Endothelial cell of umbilical vein (primary cell): Measurements from ENCODE around the gene ARL8B. TPM values are rescaled to one million over a fixed set of nuclear protein-coding genes. Genes with fewer than 3 reads are reported as not detected.
"Not testable (repeated sequence)": the region's sequence is repeated elsewhere in the genome, so short reads cannot be mapped to it uniquely, and the experiment has no call there.

Experiments
- BruUV-seq: library from RNA; stranded (reverse); fragments of 400-500 nt; replicated peaks from 2 replicates; lab custom pipeline; 2021; lab: Mats Ljungman, UMichigan
- CTCF ChIA-PET: fragments of 300-600, 350-600 bp; sonication (Branson Sonifier 250); formaldehyde crosslinking; loops from one replicate; lab custom pipeline; 2021; ENCODE audit warnings: antibody characterized with exemption, inconsistent platforms; lab: Charles Lee
- POLR2A ChIA-PET: fragments of 300-600, 350-600 bp; sonication (Branson Sonifier 250); formaldehyde crosslinking; loops from one replicate; lab custom pipeline; 2021; ENCODE audit warnings: antibody characterized with exemption, inconsistent platforms; lab: Charles Lee
- DNase-seq: peaks from one replicate; pipeline ENCODE4 v3.0.0-alpha.2; 2011; ENCODE audit warnings: low read depth, low spot score
- FAIRE-seq: peaks from 2 replicates; lab custom pipeline; 2011; peaks lifted over from hg19 to GRCh38; lab: Jason Lieb, UNC
- H2AFZ ChIP-seq: 2 replicates; pipeline ENCODE4 v1.6.0; 2012; ENCODE audit warnings: low read depth, low read length, control low read depth, inconsistent platforms
- H3K27ac ChIP-seq: 2 replicates; pipeline ENCODE4 v1.5.1; 2011; ENCODE audit warnings: low read depth, mild to moderate bottlenecking, control low read depth, low read length, moderate library complexity; ENCODE audit not compliant: insufficient read depth
- H3K27me3 ChIP-seq, 2 experiments: 2 replicates each; pipeline versions ENCODE4 v1.6.0 to v1.6.1; 2011; ENCODE audit warnings: low read length in 2 of 2, mixed read lengths in 1 of 2; ENCODE audit not compliant: control insufficient read depth in 2 of 2, insufficient read depth in 2 of 2
- H3K36me3 ChIP-seq, 2 experiments: 2 replicates in 1 of 2; 3 replicates in 1 of 2; pipeline ENCODE4 v1.5.1; 2011; ENCODE audit warnings: low read length in 2 of 2, mild to moderate bottlenecking in 1 of 2, moderate library complexity in 1 of 2; ENCODE audit not compliant: control insufficient read depth in 2 of 2, insufficient read depth in 2 of 2; ENCODE audit errors: extremely low read depth in 1 of 2
- H3K4me1 ChIP-seq: 3 replicates; pipeline ENCODE4 v1.5.1; 2011; ENCODE audit warnings: mild to moderate bottlenecking, low read length; ENCODE audit not compliant: control insufficient read depth, insufficient read depth; ENCODE audit errors: extremely low read depth
- H3K4me2 ChIP-seq: 2 replicates; pipeline ENCODE4 v1.6.1; 2011; ENCODE audit warnings: low read length, control low read depth, mixed read lengths; ENCODE audit not compliant: insufficient read depth
- H3K4me3 ChIP-seq, 3 experiments: fragments of 200-600 bp in 1 of 3; sonication (generic), shearing (Covaris generic) in 1 of 3; replicated peaks in 1 of 3; 2 replicates each; pipeline ENCODE4 v1.5.1; 2011 to 2016; ENCODE audit warnings: control low read depth in 3 of 3, low read length in 3 of 3, mild to moderate bottlenecking in 2 of 3, inconsistent platforms in 1 of 3, low read depth in 1 of 3, moderate library complexity in 1 of 3; ENCODE audit not compliant: insufficient read depth in 1 of 3
- H3K79me2 ChIP-seq: 2 replicates; pipeline ENCODE4 v1.6.0; 2012; ENCODE audit warnings: low read length, inconsistent platforms; ENCODE audit not compliant: control insufficient read depth, insufficient read depth
- H3K9ac ChIP-seq: replicated peaks from 2 replicates; pipeline ENCODE3; 2011; ENCODE audit warnings: low read length, control low read depth; ENCODE audit not compliant: insufficient read depth; ENCODE audit errors: extremely low read depth
- H3K9me1 ChIP-seq: replicated peaks from 3 replicates; pipeline ENCODE4 v1.6.0; 2011; ENCODE audit warnings: mild to moderate bottlenecking, low read length; ENCODE audit not compliant: control insufficient read depth, insufficient read depth; ENCODE audit errors: extremely low read depth
- H3K9me3 ChIP-seq: replicated peaks from 2 replicates; pipeline ENCODE4 v1.5.1; 2012; ENCODE audit warnings: low read length, inconsistent platforms; ENCODE audit not compliant: control insufficient read depth, insufficient read depth
- H4K20me1 ChIP-seq: replicated peaks from 2 replicates; pipeline ENCODE3; 2011; ENCODE audit warnings: mild to moderate bottlenecking, low read length; ENCODE audit not compliant: control insufficient read depth, insufficient read depth; ENCODE audit errors: extremely low read depth
- CTCF ChIP-seq, 2 donors: IDR thresholded peaks; 1 replicate in 1 of 2; 2 replicates in 1 of 2; pipeline ENCODE4 v1.5.1; 2011; ENCODE audit warnings: low read length in 2 of 2, mild to moderate bottlenecking in 2 of 2, moderate library complexity in 2 of 2, control low read depth in 1 of 2, inconsistent platforms in 1 of 2, low read depth in 1 of 2; ENCODE audit not compliant: insufficient read depth in 1 of 2; ENCODE audit errors: extremely low read depth in 1 of 2
- EZH2 ChIP-seq: IDR thresholded peaks from 2 replicates; pipeline ENCODE4 v1.6.1; 2012; ENCODE audit warnings: borderline replicate concordance, low read depth, mild to moderate bottlenecking, moderate library complexity, low read length, inconsistent platforms; ENCODE audit not compliant: severe bottlenecking
- FOS ChIP-seq: IDR thresholded peaks from 2 replicates; pipeline ENCODE4 v1.6.1; 2011; ENCODE audit warnings: mild to moderate bottlenecking, low read length, moderate library complexity, borderline replicate concordance; ENCODE audit not compliant: insufficient read depth
- GATA2 ChIP-seq: IDR thresholded peaks from 2 replicates; pipeline ENCODE4 v1.7.0; 2011; ENCODE audit warnings: low read depth, mild to moderate bottlenecking, moderate library complexity, mixed read lengths, low read length; ENCODE audit not compliant: insufficient read length, insufficient read depth
- JUN ChIP-seq: IDR thresholded peaks from 2 replicates; pipeline ENCODE4 v1.6.1; 2011; ENCODE audit warnings: borderline replicate concordance, low read depth; ENCODE audit not compliant: insufficient read length, insufficient read depth
- MYC ChIP-seq: IDR thresholded peaks from one replicate; pipeline ENCODE4 v1.6.1; 2011; ENCODE audit warnings: mild to moderate bottlenecking, low read depth, low read length
- POLR2A ChIP-seq: IDR thresholded peaks from 2 replicates; pipeline ENCODE4 v1.6.1; 2012; ENCODE audit warnings: low read depth, mild to moderate bottlenecking, control low read depth, low read length
- POLR2AphosphoS5 ChIP-seq: IDR thresholded peaks from 2 replicates; pipeline ENCODE4 v1.6.1; 2012; ENCODE audit warnings: low read depth, mild to moderate bottlenecking, control low read depth, low read length, moderate library complexity; ENCODE audit not compliant: insufficient read depth
- dilution Hi-C: fragments of 300-500 bp; cut with MboI; formaldehyde crosslinking; loops from one replicate; pipeline ENCODE4 v1.15.0; 2019; ENCODE audit warnings: low sequenced_read_pairs; ENCODE audit not compliant: extremely low pct_ligation_motif_present
- intact Hi-C: fragments of 100-400 bp; cut with micrococcal nuclease; formaldehyde crosslinking; loops from one replicate; pipeline ENCODE4 v1.10.0; 2022
- polyA plus RNA-seq, 4 experiments: library from polyadenylated mRNA; depleted of rRNA in 3 of 4; stranded (reverse) in 3 of 4; unstranded in 1 of 4; fragments of >200 nt; gene quantifications; 2 replicates each; pipeline versions ENCODE4 v1.2.1 to v1.2.3, GENCODE V29; 2011 to 2012; ENCODE audit warnings: missing spikeins in 1 of 4
- total RNA-seq: library from RNA; stranded (reverse); gene quantifications from 2 replicates; pipeline ENCODE4 v1.2.3, GENCODE V29; 2021
- TF ChIP-seq, protein P1 (sequence below): IDR thresholded peaks from 2 replicates; pipeline ENCODE4 v1.6.1; 2011; ENCODE audit not compliant: insufficient read depth, insufficient read length

Gene ARL8B
- total and polyA plus RNA-seq, 2 donors (not counting 3 experiments of a cell fraction or from before 2014, with no cell fraction given) = 32.1 to 58.2 TPM

GRCh38 chr3:5145120-5145519 is 23.0 kb downstream of the ARL8B start:
- Histone ChIP-seq H3K27ac (no peak overlapping the region), H4K20me1 (peaks cover 5% of the 10 kb centered on the region), H3K79me2 (peaks cover 99% of the 10 kb centered on the region), H3K4me3 (no peak overlapping the region), H2AFZ (no peak overlapping the region), H3K36me3 (peaks cover 0 to 2% of the 10 kb centered on the region in 2 experiments), H3K9me1 (no peaks in the 10 kb centered on the region), H3K4me2 (no peak overlapping the region), H3K27me3 (no peaks in the 10 kb centered on the region), H3K9ac (no peak overlapping the region), H3K9me3 (no peaks in the 10 kb centered on the region), H3K4me1 (peaks cover 2% of the 10 kb centered on the region)
- FAIRE-seq = no peak
- BruUV-seq = no TSS peak
- CTCF ChIA-PET = no interaction called here
- POLR2A ChIA-PET = no interaction called here
- intact Hi-C loops (no loop called here), dilution Hi-C loops (no loop called here)
- no peak for DNase-seq
- TF ChIP-seq FOS = no peak
- no peak for TF ChIP-seq CTCF (IDR thresholded peaks at IDR 0.05; ENCODE audit: extremely low read depth in 1 of 2, insufficient read depth in 1 of 2, low read depth in 1 of 2, low read length in 2 of 2)
- TF ChIP-seq, protein P1, sequence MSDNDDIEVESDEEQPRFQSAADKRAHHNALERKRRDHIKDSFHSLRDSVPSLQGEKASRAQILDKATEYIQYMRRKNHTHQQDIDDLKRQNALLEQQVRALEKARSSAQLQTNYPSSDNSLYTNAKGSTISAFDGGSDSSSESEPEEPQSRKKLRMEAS = no peak
- TF ChIP-seq POLR2AphosphoS5 = no peak
- TF ChIP-seq EZH2 = no peak
- no peak for TF ChIP-seq MYC
- TF ChIP-seq POLR2A = no peak
- TF ChIP-seq JUN = no peak
- TF ChIP-seq GATA2 = no peak

DNA sequence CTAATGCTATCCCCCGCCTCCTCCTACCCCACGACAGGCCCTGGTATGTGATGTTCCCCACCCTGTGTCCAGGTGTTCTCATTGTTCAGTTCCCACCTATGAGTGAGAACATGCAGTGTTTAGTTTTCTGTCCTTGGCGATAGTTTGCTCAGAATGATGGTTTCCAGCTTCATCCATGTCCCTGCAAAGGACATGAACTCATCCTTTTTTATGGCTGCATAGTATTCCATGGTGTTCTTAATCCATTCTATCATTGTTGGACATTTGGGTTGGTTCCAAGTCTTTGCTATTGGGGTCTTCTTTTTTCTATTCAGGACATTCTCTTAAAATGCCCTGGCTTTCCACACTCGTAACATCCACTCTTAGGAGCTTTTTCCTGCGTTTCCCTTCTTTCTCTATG is 25.1 kb downstream of the ARL8B start:
- H3K4me1 ChIP-seq, BruUV-seq, dilution Hi-C loops, H3K9me1 ChIP-seq, H3K4me2 ChIP-seq, H3K4me3 ChIP-seq, DNase-seq, CTCF ChIA-PET, H3K9ac ChIP-seq, H4K20me1 ChIP-seq, H3K27ac ChIP-seq, FAIRE-seq, H3K27me3 ChIP-seq, H3K36me3 ChIP-seq, H2AFZ ChIP-seq, POLR2A ChIA-PET, intact Hi-C loops, H3K9me3 ChIP-seq: not testable (repeated sequence)
- H3K79me2 ChIP-seq = peaks cover 94% of the 10 kb centered on the region
